OCI-LY3 (cell line): ENCODE measurements around the gene ECHDC1.

ENCODE experiments used
- H2AFZ ChIP-seq: fragments of 200-600, 300-600 bp; shearing (Covaris generic); 2 replicates; pipeline ENCODE4 v1.6.0; 2014; ENCODE audit warnings: antibody characterized with exemption, low read depth, low read length
- H3K27ac ChIP-seq: fragments of 200-600, 300-600 bp; sonication (generic); 2 replicates; pipeline ENCODE4 v1.5.1; 2014; ENCODE audit warnings: mild to moderate bottlenecking, low read length, moderate library complexity, mixed read lengths
- H3K27me3 ChIP-seq: fragments of 200-600, 300-600 bp; sonication (generic); 2 replicates; pipeline ENCODE4 v1.6.1; 2014; ENCODE audit warnings: low read depth, low read length, mixed read lengths
- H3K36me3 ChIP-seq: fragments of 200-600, 300-600 bp; sonication (generic); replicated peaks from 2 replicates; pipeline ENCODE3; 2014; ENCODE audit warnings: low read depth, low read length, mixed read lengths
- H3K4me1 ChIP-seq: fragments of 300-600, 200-600 bp; sonication (generic); 2 replicates; pipeline ENCODE4 v1.6.1; 2014; ENCODE audit warnings: low read length, mixed read lengths
- H3K4me2 ChIP-seq: fragments of 200-600, 300-600 bp; sonication (generic); 2 replicates; pipeline ENCODE4 v1.6.1; 2014; ENCODE audit warnings: low read length, mixed read lengths
- H3K4me3 ChIP-seq: fragments of 300-600, 200-600 bp; sonication (generic); 2 replicates; pipeline ENCODE4 v1.5.1; 2014; ENCODE audit warnings: antibody characterized with exemption, mild to moderate bottlenecking, low read length, moderate library complexity
- H3K79me2 ChIP-seq: fragments of 300-600, 200-600 bp; shearing (Covaris generic); 2 replicates; pipeline ENCODE4 v1.6.1; 2014; ENCODE audit warnings: mild to moderate bottlenecking, low read length, mixed read lengths
- H3K9ac ChIP-seq: fragments of 300-600, 200-600 bp; shearing (Covaris generic); 2 replicates; pipeline ENCODE4 v1.6.0; 2014; ENCODE audit warnings: mild to moderate bottlenecking, low read length, moderate library complexity
- H3K9me3 ChIP-seq: fragments of 200-600, 300-600 bp; shearing (Covaris generic); 2 replicates; pipeline ENCODE4 v1.6.1; 2014; ENCODE audit warnings: low read length, mixed read lengths; ENCODE audit not compliant: insufficient read depth
- H4K20me1 ChIP-seq: fragments of 200-600, 300-600 bp; sonication (generic); 2 replicates; pipeline ENCODE4 v1.6.1; 2016; ENCODE audit warnings: low read length, mixed read lengths; ENCODE audit not compliant: insufficient read depth
- EZH2phosphoT487 ChIP-seq: fragments of 200-600 bp; shearing (Covaris generic); IDR thresholded peaks from 2 replicates; pipeline ENCODE4 v1.6.1; 2018; ENCODE audit warnings: antibody characterized with exemption, mixed run types, low read depth
- TF ChIP-seq, protein P1 (sequence below): fragments of 200-600, 300-600 bp; sonication (generic); IDR thresholded peaks from 2 replicates; pipeline ENCODE4 v1.5.1; 2014; ENCODE audit warnings: antibody characterized with exemption, low read length, low read depth

Gene ECHDC1

DNA sequence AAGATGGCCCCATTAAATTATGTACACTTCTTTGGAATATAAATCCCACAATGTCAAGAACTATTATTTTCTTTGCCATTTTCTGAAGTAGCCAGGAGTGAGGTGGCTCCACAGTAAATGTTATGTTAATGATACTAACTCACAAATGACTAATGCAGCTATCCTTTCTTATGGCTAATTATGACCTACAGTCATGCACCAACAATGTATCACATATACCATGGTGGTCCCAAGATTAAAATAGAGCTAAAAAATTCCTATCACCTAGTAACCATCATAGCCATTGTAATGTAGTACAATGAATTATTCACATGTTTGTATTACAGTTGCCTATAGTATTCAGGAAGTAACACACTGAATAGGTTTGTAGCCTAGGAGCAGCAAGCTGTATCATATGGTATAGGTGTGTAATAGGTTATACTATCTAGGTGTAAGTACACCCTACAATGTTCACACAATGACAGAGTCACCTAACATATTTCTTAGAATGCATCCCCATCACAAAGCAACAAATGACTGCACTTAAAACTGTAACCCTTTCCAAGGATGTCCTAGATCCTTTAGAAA is 15.3 kb downstream of the ECHDC1 start:
- Histone ChIP-seq H4K20me1 (no peaks in the 10 kb centered on the region), H3K79me2 (no peaks in the 10 kb centered on the region), H3K4me2 (no peak overlapping the region), H3K9ac (no peak overlapping the region), H3K9me3 (no peaks in the 10 kb centered on the region), H3K27ac (no peak overlapping the region), H3K36me3 (no peaks in the 10 kb centered on the region), H3K4me3 (no peak overlapping the region), H2AFZ (no peak overlapping the region), H3K27me3 (no peaks in the 10 kb centered on the region), H3K4me1 (no peaks in the 10 kb centered on the region)
- TF ChIP-seq EZH2phosphoT487: no peak
- TF ChIP-seq, protein P1, sequence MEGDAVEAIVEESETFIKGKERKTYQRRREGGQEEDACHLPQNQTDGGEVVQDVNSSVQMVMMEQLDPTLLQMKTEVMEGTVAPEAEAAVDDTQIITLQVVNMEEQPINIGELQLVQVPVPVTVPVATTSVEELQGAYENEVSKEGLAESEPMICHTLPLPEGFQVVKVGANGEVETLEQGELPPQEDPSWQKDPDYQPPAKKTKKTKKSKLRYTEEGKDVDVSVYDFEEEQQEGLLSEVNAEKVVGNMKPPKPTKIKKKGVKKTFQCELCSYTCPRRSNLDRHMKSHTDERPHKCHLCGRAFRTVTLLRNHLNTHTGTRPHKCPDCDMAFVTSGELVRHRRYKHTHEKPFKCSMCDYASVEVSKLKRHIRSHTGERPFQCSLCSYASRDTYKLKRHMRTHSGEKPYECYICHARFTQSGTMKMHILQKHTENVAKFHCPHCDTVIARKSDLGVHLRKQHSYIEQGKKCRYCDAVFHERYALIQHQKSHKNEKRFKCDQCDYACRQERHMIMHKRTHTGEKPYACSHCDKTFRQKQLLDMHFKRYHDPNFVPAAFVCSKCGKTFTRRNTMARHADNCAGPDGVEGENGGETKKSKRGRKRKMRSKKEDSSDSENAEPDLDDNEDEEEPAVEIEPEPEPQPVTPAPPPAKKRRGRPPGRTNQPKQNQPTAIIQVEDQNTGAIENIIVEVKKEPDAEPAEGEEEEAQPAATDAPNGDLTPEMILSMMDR: no peak

DNA sequence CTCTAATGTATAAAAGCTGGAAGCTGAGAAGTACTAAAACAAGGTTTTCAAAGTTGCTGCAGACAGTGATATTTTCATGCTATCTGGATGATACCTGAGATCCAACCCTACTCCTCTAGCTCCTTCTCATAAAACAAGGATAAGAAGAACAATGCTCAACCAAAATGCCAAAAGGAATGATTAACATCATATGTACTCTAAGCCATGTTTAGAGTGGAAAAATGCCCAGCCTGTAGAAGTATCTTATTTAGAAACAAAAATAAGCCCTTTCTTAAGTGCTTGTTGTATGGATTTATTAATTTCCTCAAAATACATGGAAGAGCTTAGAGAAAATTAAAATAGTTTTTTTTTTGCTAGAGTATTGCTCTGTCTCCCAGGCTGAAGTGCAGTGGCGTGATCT is 23.7 kb downstream of the ECHDC1 start:
- no peak for TF ChIP-seq EZH2phosphoT487
- TF ChIP-seq, protein P1: no peak
- Histone ChIP-seq H3K27me3 (no peaks in the 10 kb centered on the region), H3K4me1 (no peaks in the 10 kb centered on the region), H3K4me2 (no peak overlapping the region), H3K79me2 (no peaks in the 10 kb centered on the region), H3K4me3 (no peak overlapping the region), H3K9me3 (no peaks in the 10 kb centered on the region), H3K36me3 (peaks cover 4% of the 10 kb centered on the region), H2AFZ (no peak overlapping the region), H4K20me1 (no peaks in the 10 kb centered on the region), H3K9ac (no peak overlapping the region), H3K27ac (no peak overlapping the region)

- no peak overlapping the region for H2AFZ ChIP-seq
- H3K9me3 ChIP-seq: no peaks in the 10 kb centered on the region
- H4K20me1 ChIP-seq: no peaks in the 10 kb centered on the region
- H3K27me3 ChIP-seq: no peaks in the 10 kb centered on the region
- H3K4me3 ChIP-seq: no peak overlapping the region
- no peak overlapping the region for H3K27ac ChIP-seq
- H3K4me1 ChIP-seq: no peaks in the 10 kb centered on the region
- no peak for TF ChIP-seq EZH2phosphoT487
- TF ChIP-seq, protein P1: no peak
- H3K79me2 ChIP-seq: no peaks in the 10 kb centered on the region
- H3K9ac ChIP-seq: no peak overlapping the region
- no peak overlapping the region for H3K4me2 ChIP-seq
- peaks cover 4% of the 10 kb centered on the region for H3K36me3 ChIP-seq
These were observed 25.9 kb downstream of the ECHDC1 start for GRCh38 chr6:127317388-127318128.

- TF ChIP-seq, protein P1: no peak
- TF ChIP-seq EZH2phosphoT487: no peak
These were observed 37.7 kb downstream of the ECHDC1 start for GRCh38 chr6:127305741-127306140.

More at GRCh38 chr6:127305741-127306140, 37.7 kb downstream of the ECHDC1 start:
- Histone ChIP-seq H3K9ac (no peak overlapping the region), H3K27me3 (no peaks in the 10 kb centered on the region), H3K36me3 (no peaks in the 10 kb centered on the region), H2AFZ (no peak overlapping the region), H3K4me2 (no peak overlapping the region), H3K9me3 (no peaks in the 10 kb centered on the region), H3K27ac (no peak overlapping the region), H3K79me2 (no peaks in the 10 kb centered on the region; the same call in 1 of the 2 replicates), H4K20me1 (peaks cover 8% of the 10 kb centered on the region; the same call in 1 of the 2 replicates), H3K4me3 (no peak overlapping the region), H3K4me1 (peaks cover 4% of the 10 kb centered on the region)
